Measurements from ENCODE around the gene IFNGR1. TPM values are rescaled to one million over a fixed set of nuclear protein-coding genes. Genes with fewer than 3 reads are reported as not detected.

The IFNGR1 gene
- total RNA-seq, 1 donor from 2014 or later = 34.0 TPM

DNA sequence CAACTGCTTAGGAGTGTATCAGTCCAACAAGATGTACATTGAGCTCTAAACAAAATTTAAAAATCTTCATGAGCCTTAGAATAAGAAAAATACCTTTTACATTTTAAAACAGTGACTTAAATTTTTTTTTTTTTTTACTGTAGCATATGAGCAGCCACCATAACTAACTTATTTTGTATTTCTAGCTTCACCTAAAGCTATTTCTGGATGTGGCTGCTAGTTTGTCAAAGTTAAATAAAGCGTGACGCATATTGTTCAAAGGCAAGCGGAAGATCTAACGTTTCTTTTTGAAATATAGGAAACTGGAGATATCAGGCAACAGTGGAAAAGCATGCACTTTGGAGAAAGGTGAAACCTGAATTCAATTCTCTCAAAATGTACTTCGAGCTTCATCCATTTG is 42.5 kb downstream of the IFNGR1 start:
- Histone ChIP-seq H3K4me1 (no peaks in the 10 kb centered on the region), H3K9ac (no peak overlapping the region), H3K27ac (no peak overlapping the region), H2AFZ (replicated peaks) (no peak overlapping the region), H3K4me3 (no peak overlapping the region), H3K4me2 (no peak overlapping the region), H3F3A (ENCODE audit: low read depth) (no peaks in the 10 kb centered on the region), H3K27me3 (no peaks in the 10 kb centered on the region), H3K9me3 (ENCODE audit: low read depth) (peaks cover 5% of the 10 kb centered on the region), H3K36me3 (no peaks in the 10 kb centered on the region), H4K20me1 (ENCODE audit: low read depth) (no peaks in the 10 kb centered on the region), H3K79me2 (ENCODE audit: low read depth) (no peaks in the 10 kb centered on the region)
- Mint-ChIP-seq H3K27ac (no peak overlapping the region), H3K9me3 (peaks cover 4% of the 10 kb centered on the region), H3K4me1 (peaks cover 2% of the 10 kb centered on the region), H3K4me3 (no peak overlapping the region), H3K27me3 (ENCODE audit: insufficient read depth, low read depth) (peaks cover 2% of the 10 kb centered on the region), H3K36me3 (no peaks in the 10 kb centered on the region)
- no peak for DNase-seq (ENCODE audit: low spot score)
- TF ChIP-seq CTCF (IDR thresholded peaks at IDR 0.05) (no peak), EZH2phosphoT487 (IDR thresholded peaks at IDR 0.05) (no peak), EZH2 (IDR thresholded peaks at IDR 0.05) (no peak)

GRCh38 chr6:137175868-137176245 is 43.3 kb downstream of the IFNGR1 start:
- Histone ChIP-seq H3K27me3 (no peaks in the 10 kb centered on the region), H3K4me3 (no peak overlapping the region), H3K4me2 (no peak overlapping the region), H3F3A (ENCODE audit: low read depth) (no peaks in the 10 kb centered on the region), H3K9ac (no peak overlapping the region), H3K9me3 (ENCODE audit: low read depth) (no peaks in the 10 kb centered on the region), H4K20me1 (ENCODE audit: low read depth) (no peaks in the 10 kb centered on the region), H3K79me2 (ENCODE audit: low read depth) (no peaks in the 10 kb centered on the region), H3K36me3 (no peaks in the 10 kb centered on the region), H2AFZ (replicated peaks) (no peak overlapping the region), H3K27ac (no peak overlapping the region), H3K4me1 (no peaks in the 10 kb centered on the region)
- peaks cover 2% of the 10 kb centered on the region for H3K4me1 Mint-ChIP-seq
- no peak for TF ChIP-seq EZH2 (IDR thresholded peaks at IDR 0.05)
- TF ChIP-seq CTCF (IDR thresholded peaks at IDR 0.05) = no peak
- TF ChIP-seq EZH2phosphoT487 (IDR thresholded peaks at IDR 0.05) = no peak
- H3K4me3 Mint-ChIP-seq = no peak overlapping the region
- H3K27me3 Mint-ChIP-seq (ENCODE audit: insufficient read depth, low read depth) = peaks cover 2% of the 10 kb centered on the region
- no peak overlapping the region for H3K27ac Mint-ChIP-seq
- H3K36me3 Mint-ChIP-seq = no peaks in the 10 kb centered on the region
- no peak for DNase-seq (ENCODE audit: low spot score)
- peaks cover 3% of the 10 kb centered on the region for H3K9me3 Mint-ChIP-seq

DNA sequence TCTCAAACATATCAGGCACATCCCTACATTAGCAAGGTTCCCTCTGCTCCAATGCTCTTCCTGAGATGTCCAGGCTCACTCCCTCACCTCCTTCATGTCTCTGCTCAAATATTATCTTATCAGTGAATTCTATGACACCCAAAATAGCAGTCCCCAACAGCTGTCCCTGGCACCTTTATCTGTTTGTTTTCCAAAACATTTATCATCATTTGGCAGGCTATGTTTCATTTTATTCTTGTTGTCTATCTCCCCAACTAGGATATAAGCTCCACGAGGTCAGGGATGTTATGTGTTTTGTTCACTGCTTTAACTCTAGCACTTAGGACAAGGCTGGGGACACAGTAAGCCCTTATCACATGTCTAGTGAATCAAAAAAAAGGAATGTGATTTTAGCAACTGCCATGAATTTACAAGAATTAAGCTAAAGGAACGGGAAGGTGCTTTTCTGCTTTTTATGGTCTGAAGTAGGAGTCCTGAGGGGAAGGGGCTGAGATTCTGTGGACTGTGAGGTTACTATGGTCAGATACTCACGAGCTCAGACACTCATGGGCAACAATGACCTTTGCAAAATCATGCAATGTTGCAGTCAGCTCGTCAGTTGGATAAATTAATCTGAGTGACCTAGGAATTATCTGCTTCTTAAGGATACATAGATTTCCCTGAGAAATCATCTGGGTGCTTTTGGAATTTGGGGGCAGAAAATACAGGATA is 43.9 kb downstream of the IFNGR1 start:
- no peaks in the 10 kb centered on the region for H4K20me1 ChIP-seq (ENCODE audit: low read depth)
- TF ChIP-seq EZH2phosphoT487 (IDR thresholded peaks at IDR 0.05) (no peak), EZH2 (IDR thresholded peaks at IDR 0.05) (no peak), CTCF (IDR thresholded peaks at IDR 0.05) (no peak)
- Mint-ChIP-seq H3K36me3 (no peaks in the 10 kb centered on the region), H3K4me3 (no peak overlapping the region), H3K9me3 (peaks cover 2% of the 10 kb centered on the region), H3K27ac (no peak overlapping the region), H3K27me3 (ENCODE audit: insufficient read depth, low read depth) (peaks cover 2% of the 10 kb centered on the region), H3K4me1 (peaks cover 2% of the 10 kb centered on the region)
- H3K4me2 ChIP-seq = no peak overlapping the region
- no peak for DNase-seq (ENCODE audit: low spot score)
- no peak overlapping the region for H3K9ac ChIP-seq
- H3F3A ChIP-seq (ENCODE audit: low read depth) = no peaks in the 10 kb centered on the region
- no peak overlapping the region for H3K27ac ChIP-seq
- H3K9me3 ChIP-seq (ENCODE audit: low read depth) = no peaks in the 10 kb centered on the region
- H3K4me1 ChIP-seq = no peaks in the 10 kb centered on the region
- H3K36me3 ChIP-seq = no peaks in the 10 kb centered on the region
- H3K27me3 ChIP-seq = no peaks in the 10 kb centered on the region
- no peaks in the 10 kb centered on the region for H3K79me2 ChIP-seq (ENCODE audit: low read depth)
- H2AFZ ChIP-seq (replicated peaks) = no peak overlapping the region
- no peak overlapping the region for H3K4me3 ChIP-seq

All from neural progenitor cell (in vitro differentiated cells).